Gastrocnemius medialis (tissue), 4 donors: ENCODE results near the gene TPSD1. TPM values are rescaled to one million over a fixed set of nuclear protein-coding genes. Genes with fewer than 3 reads are reported as not detected.

Experiments used
- ATAC-seq, 2 donors: fragments of 150-250 bp; one replicate each; pipeline ENCODE4 v1.9.1; 2016
- DNase-seq, 2 donors: peaks; one replicate each; pipeline ENCODE4 v3.0.0-alpha.2; 2019
- H3K27ac ChIP-seq, 4 donors: fragments of 200-600 bp; sonication (generic); 1 replicate in 1 of 4; 2 replicates in 3 of 4; pipeline ENCODE4 v1.5.1; 2016 to 2018; ENCODE audit warnings: mild to moderate bottlenecking in 2 of 4, moderate library complexity in 1 of 4
- H3K27me3 ChIP-seq, 3 donors: fragments of 200-600 bp; sonication (generic) in 2 of 3; 1 replicate in 1 of 3; 2 replicates in 2 of 3; pipeline versions ENCODE4 v1.5.1 to v1.6.0; 2016 to 2019; ENCODE audit warnings: mild to moderate bottlenecking in 1 of 3, moderate library complexity in 1 of 3
- H3K36me3 ChIP-seq, 2 donors: fragments of 200-600 bp; sonication (generic) in 1 of 2; one replicate each; pipeline ENCODE4 v1.5.1; 2017 to 2018
- H3K4me1 ChIP-seq, 2 donors: fragments of 200-600 bp; sonication (generic) in 1 of 2; one replicate each; pipeline ENCODE4 v1.5.1; 2016 to 2017; ENCODE audit warnings: mild to moderate bottlenecking in 2 of 2
- H3K4me3 ChIP-seq, 4 donors: fragments of 200-600 bp; sonication (generic) in 3 of 4; 1 replicate in 1 of 4; 2 replicates in 3 of 4; pipeline ENCODE4 v1.5.1; 2016 to 2019; ENCODE audit warnings: mild to moderate bottlenecking in 2 of 4
- H3K9me3 ChIP-seq, 3 donors: fragments of 200-600 bp; sonication (generic) in 2 of 3; 1 replicate in 1 of 3; 2 replicates in 2 of 3; pipeline ENCODE4 v1.5.1; 2016 to 2019
- POLR2A ChIP-seq, 2 donors: fragments of 450-650 bp; IDR thresholded peaks; one replicate each; pipeline ENCODE4 v1.6.1; 2017; ENCODE audit warnings: antibody characterized with exemption in 2 of 2, mild to moderate bottlenecking in 2 of 2, moderate library complexity in 2 of 2
- in situ Hi-C, 4 donors: fragments of 200-750 bp; cut with MboI; loops; one replicate each; pipeline versions ENCODE4 v1.15.0 to v1.8.0; 2017; ENCODE audit warnings: low sequenced_read_pairs in 4 of 4
- intact Hi-C: fragments of 100-400 bp; cut with DNase I; formaldehyde crosslinking; loops from one replicate; pipeline ENCODE4 v1.15.1; 2023; ENCODE audit warnings: low total_unique reads
- total RNA-seq, 4 donors: library from RNA; depleted of rRNA; stranded (reverse); fragments of >200 nt; gene quantifications; one replicate each; pipeline versions ENCODE4 v1.1.0 to v1.2.3, GENCODE V29; 2016
- TF ChIP-seq, protein P1 (sequence below), 5 experiments: fragments of 450-650 bp in 3 of 5; fragments of 200-600 bp in 2 of 5; sonication (generic) in 2 of 5; IDR thresholded peaks in 4 of 5; conservative IDR thresholded peaks in 1 of 5; 1 replicate in 4 of 5; 2 replicates in 1 of 5; pipeline ENCODE4 v1.5.1; 2016 to 2019; ENCODE audit warnings: antibody characterized with exemption in 5 of 5, mild to moderate bottlenecking in 3 of 5, moderate library complexity in 3 of 5

TPSD1 gene
- total RNA-seq, 4 donors from 2014 or later: 2.5 TPM; not detected in 3

- DNase-seq: no peak
- no peaks in the 10 kb centered on the region for H3K4me1 ChIP-seq
- H3K27me3 ChIP-seq: peaks cover 17 to 56% (median 47%) of the 10 kb centered on the region in 3 donors
- in situ Hi-C loops (no loop called here), intact Hi-C loops (no loop called here)
- no peak overlapping the region for H3K4me3 ChIP-seq
- no peak overlapping the region for H3K27ac ChIP-seq
- H3K9me3 ChIP-seq: no peaks in the 10 kb centered on the region
- H3K36me3 ChIP-seq: no peaks in the 10 kb centered on the region
- no peak for TF ChIP-seq POLR2A (IDR thresholded peaks at IDR 0.05)
- ATAC-seq: no peak
These were observed 26.6 kb downstream of the TPSD1 start for GRCh38 chr16:1282324-1282973.

DNA sequence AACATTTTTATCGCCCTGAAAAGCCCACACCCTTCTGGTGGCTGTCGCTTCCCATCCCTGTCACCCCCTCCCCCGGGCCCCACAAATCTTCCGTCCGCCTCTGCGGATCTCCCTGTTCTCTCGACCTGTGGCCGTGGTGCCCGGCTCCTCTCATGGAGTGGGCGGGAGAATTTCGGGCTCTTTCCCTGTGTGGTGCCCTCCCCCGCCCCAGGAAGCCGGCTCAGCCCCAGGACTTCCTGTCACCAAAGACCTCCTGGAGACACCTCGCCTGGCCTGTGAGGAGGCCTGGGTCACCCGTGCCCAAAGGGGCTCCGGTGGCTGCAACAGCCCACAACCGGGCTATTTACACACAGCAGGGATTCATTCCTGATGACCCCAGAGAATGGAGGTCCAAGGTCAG is 27.4 kb downstream of the TPSD1 start:
- Histone ChIP-seq H3K27ac (no peak overlapping the region), H3K4me3 (no peak overlapping the region), H3K4me1 (no peaks in the 10 kb centered on the region), H3K36me3 (no peaks in the 10 kb centered on the region), H3K27me3 (peaks cover 22 to 65% (median 56%) of the 10 kb centered on the region in 3 donors), H3K9me3 (no peaks in the 10 kb centered on the region)
- ATAC-seq (no peak), DNase-seq (no peak)
- in situ Hi-C loops (no loop called here), intact Hi-C loops (no loop called here)
- TF ChIP-seq, protein P1, sequence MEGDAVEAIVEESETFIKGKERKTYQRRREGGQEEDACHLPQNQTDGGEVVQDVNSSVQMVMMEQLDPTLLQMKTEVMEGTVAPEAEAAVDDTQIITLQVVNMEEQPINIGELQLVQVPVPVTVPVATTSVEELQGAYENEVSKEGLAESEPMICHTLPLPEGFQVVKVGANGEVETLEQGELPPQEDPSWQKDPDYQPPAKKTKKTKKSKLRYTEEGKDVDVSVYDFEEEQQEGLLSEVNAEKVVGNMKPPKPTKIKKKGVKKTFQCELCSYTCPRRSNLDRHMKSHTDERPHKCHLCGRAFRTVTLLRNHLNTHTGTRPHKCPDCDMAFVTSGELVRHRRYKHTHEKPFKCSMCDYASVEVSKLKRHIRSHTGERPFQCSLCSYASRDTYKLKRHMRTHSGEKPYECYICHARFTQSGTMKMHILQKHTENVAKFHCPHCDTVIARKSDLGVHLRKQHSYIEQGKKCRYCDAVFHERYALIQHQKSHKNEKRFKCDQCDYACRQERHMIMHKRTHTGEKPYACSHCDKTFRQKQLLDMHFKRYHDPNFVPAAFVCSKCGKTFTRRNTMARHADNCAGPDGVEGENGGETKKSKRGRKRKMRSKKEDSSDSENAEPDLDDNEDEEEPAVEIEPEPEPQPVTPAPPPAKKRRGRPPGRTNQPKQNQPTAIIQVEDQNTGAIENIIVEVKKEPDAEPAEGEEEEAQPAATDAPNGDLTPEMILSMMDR (IDR thresholded peaks at IDR 0.05 in 4 of 5, conservative IDR thresholded peaks at IDR 0.05 in 1 of 5): no peak
- no peak for TF ChIP-seq POLR2A (IDR thresholded peaks at IDR 0.05)

DNA sequence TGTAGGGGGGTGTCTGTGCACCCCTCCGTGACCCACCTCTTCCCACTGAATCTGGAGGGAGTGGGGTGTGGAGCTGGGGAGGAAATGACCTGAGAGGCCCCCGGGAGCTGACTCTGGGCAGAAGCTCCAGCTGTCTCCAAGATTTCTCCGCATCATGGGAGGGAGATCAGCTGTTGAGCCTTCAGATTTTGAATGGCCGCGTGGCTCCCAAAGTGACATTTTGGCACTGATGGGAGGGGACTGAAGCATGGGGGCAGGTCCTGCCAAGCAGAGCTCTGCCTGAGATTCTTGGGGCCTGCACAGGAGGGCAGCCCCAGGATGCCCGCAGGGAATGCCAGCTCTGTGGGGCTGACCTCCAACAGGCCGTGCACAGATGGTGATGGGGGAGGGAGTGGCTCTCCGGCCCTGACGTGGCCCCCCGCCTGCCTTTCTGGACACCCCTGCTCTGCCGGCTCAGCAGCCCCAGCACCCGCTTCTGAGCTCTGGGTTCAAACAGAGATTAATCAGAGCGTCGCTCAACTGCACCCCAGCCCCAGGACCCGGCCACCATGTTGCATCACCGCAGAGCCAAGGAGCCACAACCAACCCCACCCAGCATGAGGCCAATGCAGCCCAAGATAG is 28.2 kb downstream of the TPSD1 start:
- no peak overlapping the region for H3K4me3 ChIP-seq
- TF ChIP-seq, protein P1 (IDR thresholded peaks at IDR 0.05 in 4 of 5, conservative IDR thresholded peaks at IDR 0.05 in 1 of 5): no peak
- TF ChIP-seq POLR2A (IDR thresholded peaks at IDR 0.05): no peak
- intact Hi-C loops (no loop called here), in situ Hi-C loops (no loop called here)
- no peak for DNase-seq
- no peak overlapping the region for H3K27ac ChIP-seq
- no peaks in the 10 kb centered on the region for H3K36me3 ChIP-seq
- no peaks in the 10 kb centered on the region for H3K4me1 ChIP-seq
- no peak for ATAC-seq
- H3K9me3 ChIP-seq: no peaks in the 10 kb centered on the region
- peaks cover 30 to 73% (median 64%) of the 10 kb centered on the region in 3 donors for H3K27me3 ChIP-seq

DNA sequence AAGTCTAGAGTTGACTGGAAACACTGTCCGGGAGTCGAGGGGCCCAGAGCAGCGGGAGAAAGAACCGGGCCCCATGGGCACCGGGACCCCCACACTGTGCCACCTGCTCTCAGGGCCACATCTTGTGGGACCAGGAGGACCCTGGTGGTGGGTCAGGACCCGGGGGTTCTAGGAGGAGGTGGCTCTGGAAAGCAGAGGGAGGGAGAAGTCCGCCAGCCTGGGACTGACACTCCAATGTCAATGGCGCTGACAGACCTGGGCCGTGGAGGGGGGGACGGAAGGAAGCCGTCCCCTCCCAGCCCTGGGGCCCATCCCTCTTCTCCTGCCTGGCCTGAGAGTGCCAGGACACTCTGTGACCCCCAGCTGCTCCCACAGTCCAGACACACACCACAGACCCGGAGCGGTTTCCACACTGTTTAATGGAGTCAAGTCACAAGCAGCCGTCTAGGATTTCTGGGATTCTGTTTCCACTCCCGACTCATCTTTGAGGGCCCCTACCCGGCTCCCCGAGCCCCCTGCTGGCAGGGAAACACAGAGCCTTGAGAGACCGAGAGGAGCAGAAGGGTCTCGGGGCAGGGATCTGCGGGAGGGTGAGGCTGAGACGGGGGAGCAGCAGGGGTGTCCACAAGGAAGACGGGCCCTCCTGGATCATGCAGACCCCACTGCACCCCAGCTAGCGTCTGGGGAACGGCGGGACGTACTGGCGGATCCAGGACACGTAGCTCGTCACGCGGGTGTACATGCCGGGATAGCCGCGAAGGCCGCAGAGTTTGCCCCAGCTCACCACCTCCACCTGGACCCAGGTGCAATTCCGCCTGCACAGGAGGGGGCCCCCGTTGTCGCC is 30.0 kb downstream of the TPSD1 start:
- no peaks in the 10 kb centered on the region for H3K4me1 ChIP-seq
- H3K9me3 ChIP-seq: no peaks in the 10 kb centered on the region
- no peaks in the 10 kb centered on the region for H3K36me3 ChIP-seq
- ATAC-seq (no peak), DNase-seq (no peak)
- TF ChIP-seq, protein P1 (IDR thresholded peaks at IDR 0.05 in 4 of 5, conservative IDR thresholded peaks at IDR 0.05 in 1 of 5): no peak
- no peak for TF ChIP-seq POLR2A (IDR thresholded peaks at IDR 0.05)
- peaks cover 46 to 84% (median 82%) of the 10 kb centered on the region in 3 donors for H3K27me3 ChIP-seq
- no peak overlapping the region for H3K4me3 ChIP-seq
- H3K27ac ChIP-seq: no peak overlapping the region
- in situ Hi-C loops: no loop called here
- intact Hi-C loops: no loop called here
